Measurements from ENCODE around the gene MAP3K12. TPM values are rescaled to one million over a fixed set of nuclear protein-coding genes. Genes with fewer than 3 reads are reported as not detected.
"Not testable (repeated sequence)": the region's sequence is repeated elsewhere in the genome, so short reads cannot be mapped to it uniquely, and the experiment has no call there.

MAP3K12 gene
- total RNA-seq, 1 donor from 2014 or later: 21.9 TPM

DNA sequence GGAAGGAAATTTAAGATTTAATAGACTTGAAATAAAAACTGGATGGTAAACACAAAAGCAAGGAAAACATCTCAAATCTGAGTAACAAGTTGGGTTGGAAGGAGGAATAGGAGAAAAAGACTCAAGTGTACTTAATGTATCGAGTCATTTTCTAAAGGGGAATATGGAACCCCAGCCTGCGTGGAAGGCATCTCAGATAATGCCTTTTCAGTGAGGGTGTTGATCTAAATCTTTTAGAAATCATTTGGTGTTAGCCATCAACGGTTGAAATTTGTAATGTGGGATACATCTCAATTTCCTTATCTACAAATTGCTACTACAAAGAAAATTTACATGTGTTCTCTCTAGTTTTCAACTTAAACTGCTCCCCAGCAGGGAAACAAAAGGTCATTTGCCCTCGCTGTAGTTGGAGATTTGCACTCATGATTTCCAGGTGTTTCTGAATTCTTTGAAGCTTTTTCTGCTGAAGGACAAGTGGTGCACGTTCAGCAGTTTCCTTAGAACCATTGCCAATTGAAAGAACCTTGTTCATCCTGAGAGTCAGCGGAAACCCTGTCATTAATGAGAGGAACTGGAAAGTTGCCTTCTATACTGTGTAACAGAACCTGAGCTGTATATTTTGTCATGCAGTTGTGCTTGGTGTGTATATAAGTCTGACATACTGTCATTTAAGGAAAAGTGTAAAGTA lies 45.2 kb downstream of the MAP3K12 start:
- Histone ChIP-seq H3K27ac (peak overlapping the region; percentile 98), H3K27me3 (no peaks in the 10 kb centered on the region), H3K4me3 (peak overlapping the region; percentile 74 to 80), H3K36me3 (peaks cover 2 to 48% of the 10 kb centered on the region in 2 donors), H3K4me1 (peaks cover 25% of the 10 kb centered on the region), H3K9me3 (no peaks in the 10 kb centered on the region)
- no peak for DNase-seq (ENCODE audit: extremely low spot score in 2 of 2)
- intact Hi-C loops (cut with DNase I): loop anchor here (5.0 to 10.0 kb wide), 2 partner anchors 48 to 69 kb away; partner anchors contain the start of genes SP1 and TARBP2
- TF ChIP-seq, protein P1, sequence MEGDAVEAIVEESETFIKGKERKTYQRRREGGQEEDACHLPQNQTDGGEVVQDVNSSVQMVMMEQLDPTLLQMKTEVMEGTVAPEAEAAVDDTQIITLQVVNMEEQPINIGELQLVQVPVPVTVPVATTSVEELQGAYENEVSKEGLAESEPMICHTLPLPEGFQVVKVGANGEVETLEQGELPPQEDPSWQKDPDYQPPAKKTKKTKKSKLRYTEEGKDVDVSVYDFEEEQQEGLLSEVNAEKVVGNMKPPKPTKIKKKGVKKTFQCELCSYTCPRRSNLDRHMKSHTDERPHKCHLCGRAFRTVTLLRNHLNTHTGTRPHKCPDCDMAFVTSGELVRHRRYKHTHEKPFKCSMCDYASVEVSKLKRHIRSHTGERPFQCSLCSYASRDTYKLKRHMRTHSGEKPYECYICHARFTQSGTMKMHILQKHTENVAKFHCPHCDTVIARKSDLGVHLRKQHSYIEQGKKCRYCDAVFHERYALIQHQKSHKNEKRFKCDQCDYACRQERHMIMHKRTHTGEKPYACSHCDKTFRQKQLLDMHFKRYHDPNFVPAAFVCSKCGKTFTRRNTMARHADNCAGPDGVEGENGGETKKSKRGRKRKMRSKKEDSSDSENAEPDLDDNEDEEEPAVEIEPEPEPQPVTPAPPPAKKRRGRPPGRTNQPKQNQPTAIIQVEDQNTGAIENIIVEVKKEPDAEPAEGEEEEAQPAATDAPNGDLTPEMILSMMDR (IDR thresholded peaks at IDR 0.05): no peak
- no peak for TF ChIP-seq POLR2A (IDR thresholded peaks at IDR 0.05)
- no peak for TF ChIP-seq POLR2AphosphoS5 (IDR thresholded peaks at IDR 0.05; ENCODE audit: insufficient read depth in 1 of 2, low read depth in 1 of 2)

DNA sequence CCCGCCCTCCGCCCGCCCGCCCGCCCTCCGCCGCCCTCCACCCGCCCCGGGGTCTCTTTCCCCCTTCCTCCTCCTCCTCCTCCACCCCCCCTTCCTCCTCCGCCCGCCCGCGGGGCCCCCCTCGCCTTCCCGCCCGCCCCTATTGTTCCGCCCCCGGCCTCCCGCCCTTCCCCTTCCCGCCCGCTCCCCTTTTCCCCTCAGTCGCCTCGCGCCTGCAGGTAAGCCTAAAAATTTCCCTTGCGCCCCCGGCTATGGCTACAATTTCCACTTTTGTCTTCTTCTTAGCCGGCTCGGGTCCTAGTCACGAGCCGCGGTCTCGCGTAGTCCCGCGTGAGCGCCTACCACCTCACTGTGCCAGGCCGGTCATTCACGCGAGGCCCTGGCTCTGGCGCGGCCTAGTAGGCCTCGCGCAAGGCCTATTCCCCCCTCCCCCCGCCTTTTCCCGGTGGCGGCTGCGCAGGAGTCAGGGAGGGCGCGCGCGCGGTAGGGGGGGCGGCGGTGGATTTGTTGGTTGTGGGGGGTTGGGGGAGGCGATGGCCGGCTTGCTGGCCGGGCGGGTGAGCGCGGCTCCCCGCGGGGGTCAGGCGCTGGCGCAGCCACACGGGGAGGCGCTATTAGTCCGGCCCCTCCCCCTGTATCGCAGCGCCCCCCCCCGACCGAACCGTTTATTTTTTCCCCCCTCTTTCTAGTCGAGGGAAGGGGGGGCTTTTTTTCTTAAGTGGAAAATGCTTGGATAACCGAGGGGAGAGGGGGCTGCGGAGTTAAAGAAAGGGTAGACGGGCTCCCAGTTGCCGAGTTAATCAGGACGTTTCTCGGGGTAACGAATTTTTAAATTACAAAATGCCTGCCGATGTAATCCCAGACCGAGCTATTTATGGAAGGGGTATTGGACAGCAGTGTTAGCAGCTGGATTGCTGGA lies 46.8 kb downstream of the MAP3K12 start:
- Histone ChIP-seq H3K9me3 (no peaks in the 10 kb centered on the region), H3K27me3 (no peaks in the 10 kb centered on the region), H3K27ac (peak overlapping the region; percentile 98), H3K36me3 (peaks cover 2 to 33% of the 10 kb centered on the region in 2 donors), H3K4me1 (peaks cover 25% of the 10 kb centered on the region), H3K4me3 (peak overlapping the region; percentile 74 to 80)
- DNase-seq (ENCODE audit: extremely low spot score in 2 of 2): peak in 1 of 2 donors; percentile 92
- TF ChIP-seq POLR2AphosphoS5 (IDR thresholded peaks at IDR 0.05; ENCODE audit: insufficient read depth in 1 of 2, low read depth in 1 of 2) (peak in 1 of 2 donors; percentile 56), POLR2A (IDR thresholded peaks at IDR 0.05) (no peak)
- TF ChIP-seq, protein P1 (IDR thresholded peaks at IDR 0.05): peak in 1 of 3 experiments; percentile 54
- intact Hi-C loops (cut with DNase I): loop anchor here (5.0 to 10.0 kb wide), 2 partner anchors 50 to 68 kb away; partner anchors contain the start of genes SP1 and TARBP2

DNA sequence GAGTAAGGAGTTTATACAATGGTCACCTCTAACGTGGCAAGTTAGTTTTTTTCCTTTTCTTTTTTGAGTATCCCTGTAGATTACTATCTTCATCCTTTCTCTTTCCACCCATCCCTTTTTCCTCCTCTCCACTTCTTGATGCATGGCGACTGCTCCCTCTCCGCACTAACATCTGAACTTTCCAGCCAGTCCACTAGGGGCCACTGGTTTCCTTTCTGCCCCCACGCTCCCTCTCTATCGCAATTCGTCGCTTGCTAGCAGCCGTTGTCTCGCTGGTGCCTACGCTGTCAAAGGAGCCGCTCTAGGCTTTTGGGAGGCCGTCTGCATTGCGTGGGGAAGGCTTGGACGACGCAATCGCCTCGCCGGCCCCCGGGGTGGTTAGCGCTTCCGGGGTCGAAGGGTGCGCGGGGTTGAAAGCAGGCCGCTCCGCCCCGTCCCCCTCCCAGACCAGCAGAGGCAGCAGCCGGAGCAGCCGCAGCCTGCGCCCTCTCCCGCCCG lies 47.5 kb downstream of the MAP3K12 start, which contains the start of gene PCBP2:
PCBP2 (plus strand) TSS at position 442 of the 498 bp plus-strand sequence. CDS start 2,699 bp downstream, outside the sequence.
- Histone ChIP-seq H3K27ac (peak within 1 kb of the TSS; percentile 98), H3K36me3 (peaks cover 2 to 32% of the 10 kb centered on the region in 2 donors), H3K4me1 (peaks cover 25% of the 10 kb centered on the region), H3K4me3 (peak within 1 kb of the TSS; percentile 74 to 80), H3K27me3 (no peaks in the 10 kb centered on the region), H3K9me3 (no peaks in the 10 kb centered on the region)
- peak; percentile 98 for DNase-seq (ENCODE audit: extremely low spot score in 2 of 2)
- TF ChIP-seq POLR2AphosphoS5 (IDR thresholded peaks at IDR 0.05; ENCODE audit: insufficient read depth in 1 of 2, low read depth in 1 of 2): peak; percentile 91 to 94
- peak in 1 of 2 donors; percentile 59 for TF ChIP-seq POLR2A (IDR thresholded peaks at IDR 0.05)
- TF ChIP-seq, protein P1 (IDR thresholded peaks at IDR 0.05): peak; percentile 83 to 93 (median 84)
- intact Hi-C loops (cut with DNase I): loop anchor here (5.0 to 10.0 kb wide), 2 partner anchors 51 to 67 kb away; partner anchors contain the start of genes SP1 and TARBP2

DNA sequence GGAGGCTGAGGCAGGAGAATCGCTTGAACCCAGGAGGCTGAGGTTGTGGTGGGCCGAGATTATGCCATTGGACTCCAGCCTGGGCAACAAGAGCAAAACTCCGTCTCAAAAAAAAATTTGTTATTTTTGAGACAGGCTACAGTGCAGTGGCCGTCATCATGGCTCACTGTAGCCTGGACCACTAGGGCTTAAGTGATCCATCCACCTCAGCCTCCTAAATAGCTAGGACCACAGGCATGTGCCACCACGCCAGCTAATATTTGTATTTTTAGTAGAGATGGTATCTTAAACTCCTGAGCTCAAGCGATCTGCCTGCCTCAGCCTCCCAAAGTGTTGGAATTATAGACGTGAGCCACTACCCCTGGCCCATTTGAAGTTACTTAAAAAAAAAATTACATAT lies 48.3 kb downstream of the MAP3K12 start:
- Histone ChIP-seq H3K4me1 (peaks cover 25% of the 10 kb centered on the region), H3K36me3 (peaks cover 2 to 26% of the 10 kb centered on the region in 2 donors), H3K4me3 (no peak overlapping the region), H3K9me3 (no peaks in the 10 kb centered on the region), H3K27ac (no peak overlapping the region), H3K27me3 (no peaks in the 10 kb centered on the region)
- no peak for DNase-seq (ENCODE audit: extremely low spot score in 2 of 2)
- TF ChIP-seq POLR2AphosphoS5 (IDR thresholded peaks at IDR 0.05; ENCODE audit: insufficient read depth in 1 of 2, low read depth in 1 of 2) (no peak), POLR2A (IDR thresholded peaks at IDR 0.05) (no peak)
- TF ChIP-seq, protein P1 (IDR thresholded peaks at IDR 0.05): no peak
- intact Hi-C loops (cut with DNase I): loop anchor here (5.0 to 10.0 kb wide), 2 partner anchors 51 to 66 kb away; partner anchors contain the start of genes SP1 and TARBP2

DNA sequence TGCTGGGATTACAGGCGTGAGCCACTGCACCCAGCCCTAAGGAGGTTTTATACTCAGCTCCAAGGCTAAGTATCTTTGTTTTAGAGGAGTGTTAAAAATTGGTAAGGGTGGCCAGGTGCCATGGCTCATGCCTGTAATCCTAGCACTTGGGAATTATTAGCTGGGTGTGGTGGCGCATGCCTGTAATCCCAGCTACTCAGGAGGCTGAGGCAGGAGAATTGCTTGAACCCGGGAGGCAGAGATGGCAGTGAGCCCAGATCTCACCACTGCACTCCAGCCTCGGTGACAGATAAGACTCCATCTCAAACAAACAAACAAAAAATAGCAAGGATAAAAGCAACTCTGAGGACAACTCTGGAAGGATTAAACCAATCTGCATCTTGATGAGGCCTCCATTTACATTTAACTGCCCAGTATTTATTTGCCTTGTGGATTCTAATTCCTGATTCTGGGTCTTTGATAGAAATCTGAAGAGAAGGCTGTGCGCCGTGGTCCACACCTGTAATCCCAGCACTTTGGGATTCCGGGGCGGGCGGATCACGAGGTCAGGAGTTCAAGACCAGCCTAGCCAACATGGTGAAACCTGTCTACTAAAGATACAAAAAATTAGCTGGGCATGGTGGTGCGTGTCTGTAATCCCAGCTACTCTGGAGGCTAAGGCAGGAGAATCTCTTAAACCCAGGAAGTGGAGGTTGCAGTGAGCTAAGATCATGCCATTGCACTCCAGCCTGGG lies 54.5 kb downstream of the MAP3K12 start:
- H3K36me3 ChIP-seq: peaks cover 0 to 31% of the 10 kb centered on the region in 2 donors
- DNase-seq (ENCODE audit: extremely low spot score in 2 of 2); H3K4me3 ChIP-seq; H3K9me3 ChIP-seq; H3K27ac ChIP-seq; H3K27me3 ChIP-seq; intact Hi-C loops (cut with DNase I): not testable (repeated sequence)
- peaks cover 28% of the 10 kb centered on the region for H3K4me1 ChIP-seq

Measured in vagina (tissue), 2 donors.